GM12878 (cell line): Measurements from ENCODE around the gene NUP62. TPM values are rescaled to one million over a fixed set of nuclear protein-coding genes. Genes with fewer than 3 reads are reported as not detected.

Experiments used
- GABPA ChIP-seq: IDR thresholded peaks from 2 replicates; pipeline ENCODE4 v1.6.1; 2014; ENCODE audit warnings: antibody characterized with exemption, low read depth, mild to moderate bottlenecking, inconsistent platforms
- IKZF2 ChIP-seq, 2 experiments: fragments of 450-650 bp; IDR thresholded peaks; 2 replicates each; pipeline ENCODE4 v1.6.1; 2017; ENCODE audit warnings: mild to moderate bottlenecking in 2 of 2, moderate library complexity in 2 of 2
- KAT2A ChIP-seq: conservative IDR thresholded peaks from 2 replicates; pipeline ENCODE4 v1.6.1; 2011; ENCODE audit warnings: low read depth, low read length; ENCODE audit not compliant: control insufficient read depth
- KDM1A ChIP-seq: fragments of 200-600 bp; sonication (generic); IDR thresholded peaks from 2 replicates; pipeline ENCODE4 v1.6.1; 2016; ENCODE audit warnings: borderline replicate concordance
- MYC ChIP-seq: IDR thresholded peaks from 2 replicates; pipeline ENCODE4 v1.6.1; 2011; ENCODE audit warnings: mild to moderate bottlenecking, low read length, moderate library complexity, inconsistent platforms; ENCODE audit not compliant: insufficient read depth, insufficient replicate concordance, insufficient read length, severe bottlenecking
- RBBP5 ChIP-seq: fragments of 200-600 bp; sonication (generic); conservative IDR thresholded peaks from 2 replicates; pipeline ENCODE4 v1.6.1; 2016
- RELA ChIP-seq: fragments of 450-650 bp; IDR thresholded peaks from 2 replicates; pipeline ENCODE4 v1.8.0; 2014; ENCODE audit warnings: borderline replicate concordance; ENCODE audit not compliant: partially characterized antibody
- polyA plus RNA-seq, 11 experiments: library from polyadenylated mRNA; depleted of rRNA in 4 of 11; unstranded in 6 of 11; stranded (reverse) in 5 of 11; fragments of >200 nt; fragmentation: Nextera tagmentation in 4 of 11; fragmentation: Illumina TruSeq in 1 of 11; extraction: Ambion mirVana in 4 of 11; extraction: Trizol in 1 of 11; gene quantifications; 1 replicate in 1 of 11; 2 replicates in 10 of 11; pipeline versions ENCODE4 v1.2.1 to v1.2.3, GENCODE V29; 2011 to 2016; ENCODE audit warnings: inconsistent platforms in 2 of 11, missing spikeins in 2 of 11, low read depth in 1 of 11
- total RNA-seq, 4 experiments: library from RNA; depleted of rRNA in 3 of 4; stranded (reverse); fragments of >200 nt in 3 of 4; fragmentation: Illumina TruSeq in 1 of 4; extraction: Trizol in 1 of 4; gene quantifications; 2 replicates each; pipeline versions ENCODE4 v1.2.1 to v1.2.3, GENCODE V29; 2013 to 2021
- TF ChIP-seq, protein P1 (sequence below): fragments of 450-650 bp; IDR thresholded peaks from 2 replicates; pipeline ENCODE4 v1.6.1; 2017; ENCODE audit warnings: mild to moderate bottlenecking, moderate library complexity
- TF ChIP-seq, protein P2 (sequence below): IDR thresholded peaks from 2 replicates; pipeline ENCODE4 v1.6.1; 2011; ENCODE audit warnings: borderline replicate concordance, low read depth, mild to moderate bottlenecking, moderate library complexity, low read length; ENCODE audit not compliant: insufficient read depth, poor library complexity, severe bottlenecking
- TF ChIP-seq, protein P3 (sequence below): fragments of 450-650 bp; IDR thresholded peaks from 2 replicates; pipeline ENCODE4 v1.6.1; 2016; ENCODE audit warnings: mild to moderate bottlenecking
- TF ChIP-seq, protein P4 (sequence below): IDR thresholded peaks from 2 replicates; pipeline ENCODE4 v1.6.1; 2011; ENCODE audit warnings: borderline replicate concordance, low read depth, mild to moderate bottlenecking, moderate library complexity, mixed read lengths, low read length; ENCODE audit not compliant: insufficient read depth; ENCODE audit errors: extremely low read length

Gene NUP62
- total and polyA plus RNA-seq, 10 of the 15 experiments (the other 5 are each of a cell fraction or from before 2014, with no cell fraction given) = 19.5 to 110 (median 66.9) TPM

DNA sequence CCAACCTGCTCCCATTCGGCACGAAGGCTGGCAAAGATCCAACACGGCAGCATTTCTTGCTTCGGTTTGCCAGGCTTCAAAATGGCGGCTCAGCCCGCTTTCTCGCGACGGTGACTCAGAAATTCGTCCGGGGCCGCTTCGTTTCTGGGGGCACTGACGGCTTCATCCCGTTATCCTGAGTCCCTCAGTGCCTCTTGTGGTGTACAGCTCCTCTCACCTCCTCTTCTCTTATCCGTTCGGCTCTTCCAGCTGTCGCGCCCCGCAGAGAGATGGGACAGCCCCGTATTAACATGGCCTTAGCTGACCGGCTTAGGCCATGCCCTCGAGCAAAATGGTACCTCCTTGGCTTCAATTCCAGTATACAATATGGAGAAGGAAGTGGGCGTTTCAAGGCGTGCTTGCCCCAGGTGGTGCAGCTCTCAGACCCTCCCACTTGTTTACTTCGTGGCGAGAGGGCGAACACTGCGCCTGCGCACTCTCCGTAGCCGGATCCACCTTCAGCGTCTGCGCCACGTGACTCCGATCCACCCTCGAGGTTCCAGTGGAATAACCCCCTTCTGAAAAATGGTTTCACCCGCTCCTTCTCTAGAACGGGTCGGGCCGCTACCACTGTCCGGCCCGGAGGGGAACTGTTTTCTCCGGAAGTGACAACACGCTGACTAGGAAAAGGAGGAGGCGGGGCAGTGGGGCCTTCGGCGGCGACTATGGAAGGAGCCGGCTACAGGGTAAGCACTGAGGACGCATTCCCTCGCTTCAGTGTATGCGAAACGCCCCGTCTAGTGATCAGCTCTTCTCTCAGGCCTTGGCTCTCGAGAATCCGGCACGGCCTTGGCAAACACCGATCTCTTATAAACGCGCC, 52.1 kb downstream of the NUP62 start, which contains the start of the genes AKT1S1 and TBC1D17 (continued):
- TF ChIP-seq, protein P1, sequence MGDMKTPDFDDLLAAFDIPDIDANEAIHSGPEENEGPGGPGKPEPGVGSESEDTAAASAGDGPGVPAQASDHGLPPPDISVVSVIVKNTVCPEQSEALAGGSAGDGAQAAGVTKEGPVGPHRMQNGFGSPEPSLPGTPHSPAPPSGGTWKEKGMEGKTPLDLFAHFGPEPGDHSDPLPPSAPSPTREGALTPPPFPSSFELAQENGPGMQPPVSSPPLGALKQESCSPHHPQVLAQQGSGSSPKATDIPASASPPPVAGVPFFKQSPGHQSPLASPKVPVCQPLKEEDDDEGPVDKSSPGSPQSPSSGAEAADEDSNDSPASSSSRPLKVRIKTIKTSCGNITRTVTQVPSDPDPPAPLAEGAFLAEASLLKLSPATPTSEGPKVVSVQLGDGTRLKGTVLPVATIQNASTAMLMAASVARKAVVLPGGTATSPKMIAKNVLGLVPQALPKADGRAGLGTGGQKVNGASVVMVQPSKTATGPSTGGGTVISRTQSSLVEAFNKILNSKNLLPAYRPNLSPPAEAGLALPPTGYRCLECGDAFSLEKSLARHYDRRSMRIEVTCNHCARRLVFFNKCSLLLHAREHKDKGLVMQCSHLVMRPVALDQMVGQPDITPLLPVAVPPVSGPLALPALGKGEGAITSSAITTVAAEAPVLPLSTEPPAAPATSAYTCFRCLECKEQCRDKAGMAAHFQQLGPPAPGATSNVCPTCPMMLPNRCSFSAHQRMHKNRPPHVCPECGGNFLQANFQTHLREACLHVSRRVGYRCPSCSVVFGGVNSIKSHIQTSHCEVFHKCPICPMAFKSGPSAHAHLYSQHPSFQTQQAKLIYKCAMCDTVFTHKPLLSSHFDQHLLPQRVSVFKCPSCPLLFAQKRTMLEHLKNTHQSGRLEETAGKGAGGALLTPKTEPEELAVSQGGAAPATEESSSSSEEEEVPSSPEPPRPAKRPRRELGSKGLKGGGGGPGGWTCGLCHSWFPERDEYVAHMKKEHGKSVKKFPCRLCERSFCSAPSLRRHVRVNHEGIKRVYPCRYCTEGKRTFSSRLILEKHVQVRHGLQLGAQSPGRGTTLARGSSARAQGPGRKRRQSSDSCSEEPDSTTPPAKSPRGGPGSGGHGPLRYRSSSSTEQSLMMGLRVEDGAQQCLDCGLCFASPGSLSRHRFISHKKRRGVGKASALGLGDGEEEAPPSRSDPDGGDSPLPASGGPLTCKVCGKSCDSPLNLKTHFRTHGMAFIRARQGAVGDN = no peak
- TF ChIP-seq KDM1A = no peak
- TF ChIP-seq IKZF2 (IDR thresholded peaks at IDR 0.05) = 0 out of 4 replicates have a peak, but pooled peaks of 1 of the 2 experiments have one; percentile 11
- TF ChIP-seq, protein P2, sequence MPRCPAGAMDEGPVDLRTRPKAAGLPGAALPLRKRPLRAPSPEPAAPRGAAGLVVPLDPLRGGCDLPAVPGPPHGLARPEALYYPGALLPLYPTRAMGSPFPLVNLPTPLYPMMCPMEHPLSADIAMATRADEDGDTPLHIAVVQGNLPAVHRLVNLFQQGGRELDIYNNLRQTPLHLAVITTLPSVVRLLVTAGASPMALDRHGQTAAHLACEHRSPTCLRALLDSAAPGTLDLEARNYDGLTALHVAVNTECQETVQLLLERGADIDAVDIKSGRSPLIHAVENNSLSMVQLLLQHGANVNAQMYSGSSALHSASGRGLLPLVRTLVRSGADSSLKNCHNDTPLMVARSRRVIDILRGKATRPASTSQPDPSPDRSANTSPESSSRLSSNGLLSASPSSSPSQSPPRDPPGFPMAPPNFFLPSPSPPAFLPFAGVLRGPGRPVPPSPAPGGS = no peak
- no peak for TF ChIP-seq MYC
- TF ChIP-seq KAT2A = no peak
- TF ChIP-seq, protein P3, sequence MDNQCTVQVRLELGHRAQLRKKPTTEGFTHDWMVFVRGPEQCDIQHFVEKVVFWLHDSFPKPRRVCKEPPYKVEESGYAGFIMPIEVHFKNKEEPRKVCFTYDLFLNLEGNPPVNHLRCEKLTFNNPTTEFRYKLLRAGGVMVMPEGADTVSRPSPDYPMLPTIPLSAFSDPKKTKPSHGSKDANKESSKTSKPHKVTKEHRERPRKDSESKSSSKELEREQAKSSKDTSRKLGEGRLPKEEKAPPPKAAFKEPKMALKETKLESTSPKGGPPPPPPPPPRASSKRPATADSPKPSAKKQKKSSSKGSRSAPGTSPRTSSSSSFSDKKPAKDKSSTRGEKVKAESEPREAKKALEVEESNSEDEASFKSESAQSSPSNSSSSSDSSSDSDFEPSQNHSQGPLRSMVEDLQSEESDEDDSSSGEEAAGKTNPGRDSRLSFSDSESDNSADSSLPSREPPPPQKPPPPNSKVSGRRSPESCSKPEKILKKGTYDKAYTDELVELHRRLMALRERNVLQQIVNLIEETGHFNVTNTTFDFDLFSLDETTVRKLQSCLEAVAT = peak; percentile 87
- TF ChIP-seq GABPA = peak; percentile 88
- TF ChIP-seq, protein P4, sequence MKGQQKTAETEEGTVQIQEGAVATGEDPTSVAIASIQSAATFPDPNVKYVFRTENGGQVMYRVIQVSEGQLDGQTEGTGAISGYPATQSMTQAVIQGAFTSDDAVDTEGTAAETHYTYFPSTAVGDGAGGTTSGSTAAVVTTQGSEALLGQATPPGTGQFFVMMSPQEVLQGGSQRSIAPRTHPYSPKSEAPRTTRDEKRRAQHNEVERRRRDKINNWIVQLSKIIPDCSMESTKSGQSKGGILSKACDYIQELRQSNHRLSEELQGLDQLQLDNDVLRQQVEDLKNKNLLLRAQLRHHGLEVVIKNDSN = peak; percentile 96
- peak; percentile 78 for TF ChIP-seq RELA
- no peak for TF ChIP-seq RBBP5
